ENCODE measurements around the gene PLPPR1. TPM values are rescaled to one million over a fixed set of nuclear protein-coding genes. Genes with fewer than 3 reads are reported as not detected.
A peak's percentile ranks its signal among the peaks of the same experiment; 100 is the strongest.

The PLPPR1 gene
- total and polyA plus RNA-seq, 4 donors: 1.2 to 26.3 (median 2.4) TPM

GRCh38 chr9:101360647-101361046 lies 332.1 kb downstream of the PLPPR1 start:
- H3K4me1 ChIP-seq (ENCODE audit: control insufficient read depth in 4 of 4, insufficient read depth in 4 of 4, low read length in 3 of 4): peaks cover 0 to 6% (median under 1%) of the 10 kb centered on the region in 4 donors
- H3K9ac ChIP-seq (ENCODE audit: low read depth in 1 of 2, low read length in 2 of 2): no peak overlapping the region
- DNase-seq (ENCODE audit: low spot score): no peak
- peak overlapping the region in 1 of 2 donors; percentile 8 for H3K27ac ChIP-seq (ENCODE audit: low read depth in 1 of 2, low read length in 2 of 2)
- H3K36me3 ChIP-seq (ENCODE audit: control insufficient read depth in 4 of 4, insufficient read depth in 3 of 4, low read depth in 1 of 4, low read length in 3 of 4): peaks cover 0 to 38% (median 29%) of the 10 kb centered on the region in 4 donors
- no peak for TF ChIP-seq TAF1 (conservative IDR thresholded peaks at IDR 0.05)
- H3K9me3 ChIP-seq (ENCODE audit: control insufficient read depth in 4 of 4, low read length in 3 of 4): no peaks in the 10 kb centered on the region
- no peak overlapping the region for H3K4me3 ChIP-seq (ENCODE audit: low read depth in 1 of 3, low read length in 3 of 3)
- H3K27me3 ChIP-seq (ENCODE audit: control insufficient read depth in 4 of 4, insufficient read depth in 4 of 4, low read length in 3 of 4): no peaks in the 10 kb centered on the region

- DNase-seq (ENCODE audit: low spot score): no peak
- H3K27ac ChIP-seq (ENCODE audit: low read depth in 1 of 2, low read length in 2 of 2): peak overlapping the region in 1 of 2 donors; percentile 11
- peaks cover 2 to 13% (median 8%) of the 10 kb centered on the region in 4 donors for H3K4me1 ChIP-seq (ENCODE audit: control insufficient read depth in 4 of 4, insufficient read depth in 4 of 4, low read length in 3 of 4)
- H3K27me3 ChIP-seq (ENCODE audit: control insufficient read depth in 4 of 4, insufficient read depth in 4 of 4, low read length in 3 of 4): no peaks in the 10 kb centered on the region
- no peaks in the 10 kb centered on the region for H3K9me3 ChIP-seq (ENCODE audit: control insufficient read depth in 4 of 4, low read length in 3 of 4)
- no peak for TF ChIP-seq YY1 (IDR thresholded peaks at IDR 0.05)
- TF ChIP-seq TAF1 (conservative IDR thresholded peaks at IDR 0.05): no peak
- TF ChIP-seq RXRA (IDR thresholded peaks at IDR 0.05): no peak
- TF ChIP-seq RAD21 (IDR thresholded peaks at IDR 0.05): no peak
- TF ChIP-seq ATF3 (IDR thresholded peaks at IDR 0.05): no peak
- no peak for TF ChIP-seq REST (IDR thresholded peaks at IDR 0.05)
- TF ChIP-seq ZBTB33 (IDR thresholded peaks at IDR 0.05): no peak
- TF ChIP-seq FOXA1 (IDR thresholded peaks at IDR 0.05): no peak
- no peak for TF ChIP-seq JUND (IDR thresholded peaks at IDR 0.05)
- TF ChIP-seq FOXA2 (IDR thresholded peaks at IDR 0.05): no peak
- TF ChIP-seq EGR1 (IDR thresholded peaks at IDR 0.05; ENCODE audit: low read depth in 2 of 2): no peak
- TF ChIP-seq NR2F2 (IDR thresholded peaks at IDR 0.05): no peak
- TF ChIP-seq CTCF (IDR thresholded peaks at IDR 0.05; ENCODE audit: low read depth, low read length, missing input control): no peak
- no peak for TF ChIP-seq HNF4G (IDR thresholded peaks at IDR 0.05)
- no peak for TF ChIP-seq HNF4A (conservative IDR thresholded peaks at IDR 0.05)
- TF ChIP-seq SP1 (IDR thresholded peaks at IDR 0.05): no peak
- TF ChIP-seq GABPA (IDR thresholded peaks at IDR 0.05 in 1 of 2, conservative IDR thresholded peaks at IDR 0.05 in 1 of 2): no peak
- no peak for TF ChIP-seq MAX (IDR thresholded peaks at IDR 0.05)
- H3K36me3 ChIP-seq (ENCODE audit: control insufficient read depth in 4 of 4, insufficient read depth in 3 of 4, low read depth in 1 of 4, low read length in 3 of 4): peaks cover 0 to 47% (median 34%) of the 10 kb centered on the region in 4 donors
- H3K4me3 ChIP-seq (ENCODE audit: low read depth in 1 of 3, low read length in 3 of 3): no peak overlapping the region
- no peak overlapping the region for H3K9ac ChIP-seq (ENCODE audit: low read depth in 1 of 2, low read length in 2 of 2)
- 87% methylated on average over 5 of the region's 5 CpGs for WGBS
Observed at GRCh38 chr9:101362450-101362849, 333.9 kb downstream of the PLPPR1 start.
